ENCODE data around the gene SLC39A8.

SLC39A8 gene

DNA sequence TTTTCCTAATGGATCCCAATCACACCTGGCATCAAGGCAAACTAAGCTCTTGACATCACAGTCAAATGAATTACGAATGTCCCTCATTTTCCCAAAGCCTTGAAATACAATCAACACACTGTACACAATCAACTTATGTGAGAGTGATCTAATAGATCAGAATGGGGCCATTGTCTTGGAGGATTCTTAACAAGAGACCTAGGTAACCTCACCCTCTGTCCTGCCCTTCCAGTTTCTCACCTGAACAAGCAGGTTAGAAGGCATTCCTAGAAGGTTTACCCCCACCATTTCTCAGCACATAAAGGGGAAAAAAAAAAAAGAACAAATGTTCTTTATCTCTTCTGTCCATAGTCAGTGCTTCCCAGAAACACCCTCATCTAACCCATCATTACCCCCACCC, 6.3 kb downstream of the SLC39A8 start:
- no peak for ATAC-seq

DNA sequence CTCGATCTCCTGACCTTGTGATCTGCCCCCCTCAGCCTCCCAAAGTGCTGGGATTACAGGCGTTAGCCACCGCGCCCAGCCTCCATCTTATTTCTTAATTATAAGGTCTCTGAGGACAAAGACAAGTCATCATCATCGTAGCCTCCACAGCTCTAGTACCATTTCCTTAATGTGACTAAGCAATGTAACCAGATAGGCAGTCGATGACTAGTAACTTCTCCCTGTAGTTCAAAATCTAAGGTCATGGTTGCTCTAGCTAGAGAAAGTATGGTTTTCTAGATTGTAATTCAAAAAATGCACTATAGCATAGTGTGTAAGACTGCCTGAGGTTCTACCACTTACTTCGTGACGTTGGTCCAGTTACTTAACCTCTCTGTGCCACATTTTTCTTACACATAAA, 6.9 kb downstream of the SLC39A8 start:
- ATAC-seq: no peak

DNA sequence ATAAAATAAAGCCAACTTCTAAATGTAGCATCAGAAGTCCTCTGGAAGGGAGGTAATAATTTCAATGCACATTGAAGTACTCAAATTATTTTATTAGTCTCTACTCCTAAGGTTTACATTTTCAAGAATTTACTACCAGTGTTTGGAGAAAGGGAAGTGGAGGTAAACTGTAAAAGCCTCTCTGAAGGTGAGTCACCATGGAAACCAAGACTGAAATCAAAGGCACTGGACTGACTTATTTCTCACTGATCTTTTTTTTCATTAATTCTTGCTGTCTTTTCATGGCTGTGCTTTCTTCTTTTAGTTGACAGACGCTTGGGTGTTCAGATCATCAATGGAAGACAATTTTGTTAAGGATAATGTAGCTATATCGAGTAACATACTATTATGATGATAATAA, 9.7 kb downstream of the SLC39A8 start:
- ATAC-seq: no peak

DNA sequence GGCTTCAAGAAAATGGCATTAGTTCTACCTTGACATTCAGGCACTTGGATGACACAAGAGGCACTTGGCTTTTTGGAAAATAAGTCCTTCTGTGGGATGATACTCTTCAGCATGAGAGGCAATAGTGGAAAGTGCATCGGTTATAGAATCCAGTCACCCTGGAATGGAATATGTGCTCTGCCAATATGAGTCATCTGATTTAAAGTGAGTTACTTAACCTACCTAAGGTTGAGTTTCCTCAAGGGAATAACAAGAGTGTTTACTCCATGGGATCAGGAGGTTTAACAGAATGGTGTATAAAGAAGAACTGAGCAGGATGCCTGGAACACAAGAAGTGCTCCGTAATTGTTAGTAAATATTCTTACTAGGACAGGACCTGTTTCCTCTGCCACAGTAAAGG, 10.7 kb downstream of the SLC39A8 start:
- ATAC-seq: no peak

DNA sequence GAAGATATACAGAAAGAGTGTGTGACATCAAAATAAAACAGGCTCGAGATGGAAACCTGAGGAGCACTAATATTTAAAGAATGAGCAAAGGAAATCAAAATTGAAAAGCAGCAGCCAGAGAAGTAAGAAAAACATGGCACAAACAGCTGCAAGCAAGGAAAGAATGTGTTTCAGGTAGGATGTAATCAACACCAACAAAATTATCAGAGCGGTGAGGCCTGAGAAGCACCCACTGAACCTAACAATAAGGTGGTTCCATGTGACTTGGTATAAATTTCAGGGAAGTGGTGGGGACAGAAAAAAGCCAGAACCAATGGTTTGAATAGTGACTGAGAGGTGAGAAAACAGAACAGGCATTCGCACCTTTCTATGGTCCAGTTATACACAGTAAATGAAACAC, 11.5 kb downstream of the SLC39A8 start:
- no peak for ATAC-seq

DNA sequence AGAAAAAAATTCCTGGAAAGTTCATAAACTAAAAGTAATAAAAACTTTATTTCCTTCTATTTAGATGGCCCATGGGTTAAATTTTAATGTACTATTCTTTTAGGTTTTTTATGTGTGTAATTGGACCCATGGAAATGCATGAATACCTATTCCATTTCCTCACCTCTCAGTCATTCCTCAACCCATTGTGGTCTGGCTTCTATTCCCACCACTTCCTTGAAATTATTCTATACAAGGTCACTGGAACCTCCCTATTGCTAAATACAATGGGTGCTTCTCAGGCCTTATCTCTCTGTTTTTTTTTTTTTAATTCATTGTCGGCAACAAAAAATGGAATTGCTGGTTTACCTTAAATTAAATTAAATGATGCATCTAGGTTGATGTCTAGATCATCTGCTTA, 17.2 kb downstream of the SLC39A8 start:
- ATAC-seq: no peak

- no peak for ATAC-seq
Observed at GRCh38 chr4:102326951-102327350, 18.3 kb downstream of the SLC39A8 start.

- no peak for ATAC-seq
Observed at GRCh38 chr4:102324730-102325129, 20.6 kb downstream of the SLC39A8 start.

DNA sequence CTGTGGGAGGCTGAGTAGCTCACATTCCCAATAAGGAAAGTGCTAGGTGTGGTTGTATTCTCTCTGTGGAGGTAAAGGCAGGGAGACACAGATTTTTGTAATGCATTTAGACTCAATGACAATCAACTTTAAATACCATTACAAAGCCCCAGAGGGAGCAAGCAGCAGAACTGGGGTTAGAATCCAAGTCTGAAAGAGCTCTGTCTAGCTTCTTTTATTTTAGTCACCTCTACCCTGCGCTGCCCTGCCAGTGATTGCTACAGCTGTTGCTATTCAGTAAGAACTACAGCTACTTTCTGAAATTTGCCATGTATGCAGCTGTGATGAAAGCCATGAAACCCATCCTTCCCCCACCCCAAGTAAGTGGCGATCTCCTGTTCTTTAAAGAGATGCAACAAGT, 22.5 kb downstream of the SLC39A8 start:
- ATAC-seq: no peak

DNA sequence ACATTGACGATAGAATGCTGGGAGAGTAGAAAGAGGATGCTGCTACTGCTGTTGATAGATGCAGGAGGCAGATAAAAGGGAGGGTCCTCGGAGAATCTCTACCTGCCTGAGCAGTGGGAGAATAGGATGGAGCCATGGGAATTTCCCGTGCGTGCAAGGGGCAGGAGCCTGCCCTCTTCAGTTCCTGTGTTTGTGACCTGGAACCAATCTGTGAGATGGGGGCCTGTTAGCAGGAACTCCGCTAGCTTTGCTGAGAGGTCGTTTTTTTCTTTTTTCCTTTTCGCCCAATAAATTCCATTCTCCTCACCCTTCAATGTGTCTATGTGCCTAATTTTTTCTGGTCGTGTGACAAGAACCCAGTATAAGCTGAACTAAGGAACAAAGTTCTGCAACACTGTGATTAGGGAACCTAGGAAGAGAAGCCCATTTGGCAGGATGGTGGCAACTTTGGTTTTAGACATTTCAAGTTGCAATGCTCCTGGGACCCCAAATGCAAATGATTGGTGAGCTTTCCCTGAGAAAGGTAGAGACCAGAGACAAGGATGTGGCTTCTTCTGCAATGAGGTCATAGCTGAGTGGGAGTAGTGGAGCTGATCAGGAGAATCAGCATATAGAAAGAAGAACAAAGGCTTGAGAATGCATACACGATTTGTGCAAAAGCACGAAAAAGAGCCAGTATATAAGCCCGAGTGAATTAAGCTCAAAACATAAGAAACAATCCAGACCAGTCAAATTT, 23.9 kb downstream of the SLC39A8 start:
- ATAC-seq: no peak

DNA sequence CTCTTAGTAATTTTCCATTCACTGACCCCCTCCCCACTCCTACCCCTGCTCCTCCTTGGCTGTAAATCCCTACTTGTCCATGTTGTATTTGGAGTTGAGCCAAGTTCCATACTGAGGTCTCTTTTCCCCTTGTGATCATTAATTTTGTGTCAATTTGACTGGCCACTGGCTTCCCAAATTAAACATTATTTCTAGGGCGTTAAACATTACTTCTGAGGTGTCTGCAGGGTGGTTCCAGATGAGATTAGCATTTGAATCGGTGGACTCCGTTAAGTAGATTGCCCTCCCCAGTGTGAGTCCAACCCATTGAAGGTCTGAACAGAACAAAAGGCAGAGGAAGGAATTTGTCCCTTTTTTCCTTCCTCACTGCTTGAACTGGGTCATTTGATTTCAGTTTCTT, 25.7 kb downstream of the SLC39A8 start:
- no peak for ATAC-seq

GRCh38 chr4:102318526-102318925, 26.8 kb downstream of the SLC39A8 start:
- no peak for ATAC-seq

DNA sequence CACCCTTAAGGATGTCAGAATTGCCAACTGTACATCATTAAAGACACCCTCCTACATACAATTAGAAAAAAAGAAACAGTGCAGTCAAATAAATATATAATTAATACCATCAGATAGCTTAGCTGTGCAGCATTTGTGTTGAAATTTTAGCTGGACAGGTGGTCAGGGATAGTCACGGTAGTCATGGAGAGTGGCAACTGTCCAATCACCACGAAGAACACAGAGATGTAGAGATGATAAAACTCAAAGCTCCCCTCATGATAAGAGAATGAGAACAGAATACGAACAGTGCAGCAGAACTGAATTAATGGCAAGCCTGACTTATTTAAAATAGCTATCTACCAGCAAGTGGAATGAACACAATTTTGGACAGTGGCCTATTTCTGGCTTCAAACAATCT, 27.2 kb downstream of the SLC39A8 start:
- ATAC-seq: no peak

- no peak for ATAC-seq
Observed at GRCh38 chr4:102317459-102317858, 27.8 kb downstream of the SLC39A8 start.

GRCh38 chr4:102316585-102316984, 28.7 kb downstream of the SLC39A8 start:
- ATAC-seq: no peak

DNA sequence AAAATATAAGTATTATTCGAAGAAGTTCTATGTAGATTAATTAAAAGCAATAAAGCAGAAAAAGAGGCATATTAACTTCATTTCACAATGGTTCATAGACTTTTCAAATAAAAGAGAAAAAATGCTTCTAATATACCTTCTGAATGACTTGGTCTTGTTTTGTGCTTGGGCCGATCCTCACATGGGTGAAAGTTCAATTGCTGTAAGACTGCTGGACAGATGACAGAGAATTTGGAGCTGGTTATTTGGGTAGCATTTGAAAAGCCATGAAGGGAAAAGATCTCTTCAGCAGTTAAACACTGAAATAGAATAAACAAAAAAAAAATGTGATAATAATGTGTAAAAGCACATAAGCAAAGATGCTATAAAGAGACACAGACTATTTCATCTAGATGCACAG, 29.8 kb downstream of the SLC39A8 start:
- ATAC-seq: no peak

- ATAC-seq: no peak
Observed at GRCh38 chr4:102312417-102312816, 32.9 kb downstream of the SLC39A8 start.

- ATAC-seq: no peak
Observed at GRCh38 chr4:102311912-102312311, 33.4 kb downstream of the SLC39A8 start.

DNA sequence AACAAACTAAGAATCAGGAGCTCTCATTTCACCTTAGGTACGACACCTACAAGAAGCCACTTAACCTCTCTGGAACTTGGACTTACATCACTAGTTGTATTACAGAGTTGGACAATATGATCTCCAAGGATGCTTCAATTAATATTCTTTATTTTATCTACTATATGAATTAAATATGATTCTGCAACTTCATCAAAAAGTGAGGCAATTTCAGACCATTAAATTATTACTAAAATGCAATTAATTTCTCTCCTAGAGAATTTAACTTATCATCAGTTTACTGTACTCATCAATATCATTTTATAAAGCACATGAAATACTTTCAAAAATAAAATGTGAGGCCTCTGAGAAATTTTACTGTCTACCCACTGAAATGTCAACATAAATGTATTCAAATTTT, 33.9 kb downstream of the SLC39A8 start:
- ATAC-seq: no peak

DNA sequence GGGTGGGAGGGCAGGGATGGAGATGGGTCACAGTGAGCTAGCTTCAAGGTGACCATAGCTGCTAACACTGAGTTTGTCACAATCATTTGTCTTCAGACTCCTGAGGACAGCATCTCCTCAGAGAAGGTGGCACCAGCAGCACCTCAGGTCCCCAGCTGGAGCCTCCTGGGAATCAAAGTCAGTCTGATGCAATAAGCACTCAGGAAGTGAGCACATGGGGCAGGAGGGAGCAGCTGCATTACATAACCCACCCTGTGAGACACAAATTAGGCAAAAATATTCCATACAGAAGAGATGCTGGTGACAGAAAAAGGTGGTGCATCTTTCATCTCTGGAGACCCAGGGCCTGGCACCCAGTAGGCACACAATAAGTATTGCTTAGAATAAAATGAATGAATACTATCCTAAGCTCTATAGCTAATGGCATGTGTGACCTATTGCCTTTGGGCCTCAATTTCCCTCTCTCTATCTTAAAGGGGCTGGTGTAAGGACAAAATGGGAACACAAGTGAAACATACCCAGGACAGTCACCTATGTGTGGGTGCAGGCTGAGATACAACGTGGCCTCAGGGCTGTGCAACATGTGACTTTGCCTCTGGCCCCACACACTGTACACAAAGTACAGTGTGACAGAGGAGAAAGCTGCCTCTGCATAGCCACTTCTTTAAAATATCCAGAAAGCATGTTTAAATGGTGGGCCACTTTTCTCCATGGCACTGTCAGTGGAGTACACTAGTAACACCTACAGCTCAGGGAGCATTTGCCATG, 37.1 kb downstream of the SLC39A8 start:
- no peak for ATAC-seq

GRCh38 chr4:102305666-102306065, 39.6 kb downstream of the SLC39A8 start:
- ATAC-seq: no peak

GRCh38 chr4:102302762-102303161, 42.5 kb downstream of the SLC39A8 start:
- ATAC-seq: no peak

GRCh38 chr4:102301167-102301566, 44.1 kb downstream of the SLC39A8 start:
- no peak for ATAC-seq

- peak; percentile 44 to 45 for ATAC-seq
Observed at GRCh38 chr4:102299354-102300107, 45.8 kb downstream of the SLC39A8 start.

Measured in activated CD4-positive, CD25-positive, alpha-beta regulatory T cell treated with anti-CD3 and anti-CD28 coated beads, Interleukin-2, amount 50 U/mL, for 24 hours (primary cell).